Testis (tissue), 3 donors: ENCODE results near the gene DLGAP3. TPM values are rescaled to one million over a fixed set of nuclear protein-coding genes. Genes with fewer than 3 reads are reported as not detected.

Source experiments
- DNase-seq: peaks from one replicate; pipeline ENCODE4 v3.0.0-alpha.2; 2019
- H3K27ac ChIP-seq, 2 donors: fragments of 200-600 bp; sonication (generic); one replicate each; pipeline ENCODE4 v1.5.1; 2019
- H3K27me3 ChIP-seq: fragments of 200-600 bp; sonication (generic); one replicate; pipeline ENCODE4 v1.5.1; 2019
- H3K36me3 ChIP-seq: fragments of 200-600 bp; sonication (generic); one replicate; pipeline ENCODE4 v1.5.1; 2017; ENCODE audit warnings: low read depth; ENCODE audit errors: missing control alignments
- H3K4me1 ChIP-seq: fragments of 200-600 bp; sonication (generic); one replicate; pipeline ENCODE4 v1.5.1; 2019
- H3K4me3 ChIP-seq, 2 donors: fragments of 200-600 bp; sonication (generic); one replicate each; pipeline ENCODE4 v1.5.1; 2017 to 2019
- H3K9me3 ChIP-seq: fragments of 200-600 bp; sonication (generic); one replicate; pipeline ENCODE4 v1.5.1; 2017
- POLR2A ChIP-seq: fragments of 450-650 bp; IDR thresholded peaks from one replicate; pipeline ENCODE4 v1.6.1; 2017; ENCODE audit warnings: antibody characterized with exemption, mild to moderate bottlenecking, moderate library complexity
- WGBS, 2 donors: methylation state at CpG; one replicate each; pipeline ENCODE4 v1.1.5; 2018; 5-methylcytosine and 5-hydroxymethylcytosine counted together
- intact Hi-C: fragments of 100-400 bp; cut with DNase I; formaldehyde crosslinking; loops from one replicate; pipeline ENCODE4 v1.15.1; 2023; ENCODE audit warnings: low total_unique reads
- polyA plus RNA-seq: library from polyadenylated mRNA; stranded (reverse); fragments of 350-450 nt; fragmentation: Illumina TruSeq; extraction: RNeasy Lipid Tissue Mini Kit (QIAGEN cat#74804); gene quantifications from one replicate; pipeline ENCODE4 v1.2.3, GENCODE V29; 2014; ENCODE audit warnings: low read depth, low replicate concordance; ENCODE audit not compliant: insufficient read depth
- total RNA-seq, 2 donors: library from RNA; depleted of rRNA; stranded (reverse); fragments of >200 nt; gene quantifications; one replicate each; pipeline ENCODE4 v1.2.3, GENCODE V29; 2016
- TF ChIP-seq, protein P1 (sequence below), 3 experiments: fragments of 450-650 bp in 2 of 3; fragments of 200-600 bp in 1 of 3; sonication (generic) in 1 of 3; IDR thresholded peaks; one replicate each; pipeline ENCODE4 v1.5.1; 2016 to 2019; ENCODE audit warnings: antibody characterized with exemption in 3 of 3, mild to moderate bottlenecking in 2 of 3, moderate library complexity in 1 of 3

The DLGAP3 gene
- total and polyA plus RNA-seq, 3 donors from 2014 or later, result 10.6 to 22.5 (median 19.8) TPM

DNA sequence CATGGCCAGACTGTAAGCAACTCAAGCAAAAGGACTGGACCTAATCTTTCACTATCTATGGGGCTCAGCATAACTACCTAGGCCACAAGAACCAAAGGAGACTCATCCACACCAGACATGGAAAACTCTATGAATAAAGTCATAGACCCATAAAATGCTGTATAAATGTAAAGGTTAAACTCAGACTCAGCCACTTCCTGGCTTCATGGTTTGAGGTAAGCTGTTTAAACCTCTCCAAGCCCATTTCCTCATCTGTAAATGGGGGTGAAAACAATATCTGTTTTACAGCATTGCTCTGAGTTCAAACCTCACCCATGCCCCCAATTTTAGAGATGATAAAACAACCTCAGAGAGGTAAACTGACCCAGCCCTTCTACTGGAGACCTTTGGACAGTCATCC is 65.9 kb downstream of the DLGAP3 start:
- Histone ChIP-seq H3K36me3 (no peaks in the 10 kb centered on the region), H3K9me3 (no peaks in the 10 kb centered on the region), H3K27me3 (no peaks in the 10 kb centered on the region), H3K4me1 (peaks cover 13% of the 10 kb centered on the region), H3K27ac (no peak overlapping the region), H3K4me3 (no peak overlapping the region)
- intact Hi-C loops, result no loop called here
- DNase-seq, result no peak
- TF ChIP-seq, protein P1, sequence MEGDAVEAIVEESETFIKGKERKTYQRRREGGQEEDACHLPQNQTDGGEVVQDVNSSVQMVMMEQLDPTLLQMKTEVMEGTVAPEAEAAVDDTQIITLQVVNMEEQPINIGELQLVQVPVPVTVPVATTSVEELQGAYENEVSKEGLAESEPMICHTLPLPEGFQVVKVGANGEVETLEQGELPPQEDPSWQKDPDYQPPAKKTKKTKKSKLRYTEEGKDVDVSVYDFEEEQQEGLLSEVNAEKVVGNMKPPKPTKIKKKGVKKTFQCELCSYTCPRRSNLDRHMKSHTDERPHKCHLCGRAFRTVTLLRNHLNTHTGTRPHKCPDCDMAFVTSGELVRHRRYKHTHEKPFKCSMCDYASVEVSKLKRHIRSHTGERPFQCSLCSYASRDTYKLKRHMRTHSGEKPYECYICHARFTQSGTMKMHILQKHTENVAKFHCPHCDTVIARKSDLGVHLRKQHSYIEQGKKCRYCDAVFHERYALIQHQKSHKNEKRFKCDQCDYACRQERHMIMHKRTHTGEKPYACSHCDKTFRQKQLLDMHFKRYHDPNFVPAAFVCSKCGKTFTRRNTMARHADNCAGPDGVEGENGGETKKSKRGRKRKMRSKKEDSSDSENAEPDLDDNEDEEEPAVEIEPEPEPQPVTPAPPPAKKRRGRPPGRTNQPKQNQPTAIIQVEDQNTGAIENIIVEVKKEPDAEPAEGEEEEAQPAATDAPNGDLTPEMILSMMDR (IDR thresholded peaks at IDR 0.05), result no peak
- TF ChIP-seq POLR2A, result no peak

DNA sequence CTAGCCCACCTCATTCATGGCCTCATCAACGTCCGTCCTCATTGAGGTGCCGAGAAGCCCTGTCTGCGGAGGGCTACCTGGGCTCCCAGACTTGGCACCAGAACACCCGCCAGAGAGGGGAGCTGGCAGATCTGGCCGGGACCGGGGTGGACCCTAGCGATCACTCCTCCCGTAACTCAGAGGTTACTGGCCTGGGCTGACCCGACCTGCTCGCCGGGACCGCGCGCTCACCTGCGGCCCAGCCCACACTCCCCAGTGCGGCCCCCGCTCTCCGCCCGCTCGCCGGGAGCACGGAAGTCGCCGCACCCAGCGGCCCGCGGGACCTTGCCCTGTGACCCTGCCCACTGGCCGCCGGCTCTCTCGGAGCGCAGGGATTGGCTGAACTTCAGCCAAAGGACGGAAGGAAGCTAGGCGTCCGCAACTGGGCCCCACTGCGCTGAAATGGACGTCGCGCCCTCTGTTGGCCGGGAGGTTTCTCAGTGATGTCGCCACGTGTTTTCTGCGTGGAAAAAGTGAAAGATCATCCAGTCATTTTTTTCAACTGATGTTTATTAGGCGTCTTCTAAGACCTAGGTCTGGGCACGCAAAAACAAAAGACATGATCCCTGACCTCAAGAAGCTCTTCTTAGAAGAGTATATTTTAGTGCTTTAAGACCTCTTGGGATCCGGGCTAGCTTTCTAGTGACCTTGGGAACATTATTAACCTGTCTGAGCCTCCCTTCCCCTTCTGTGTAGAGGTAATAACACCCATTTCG is 69.8 kb downstream of the DLGAP3 start, which contains the start of gene SMIM12:
Gene SMIM12, minus strand, starts transcription at position 304 of the 755 bp plus-strand sequence. CDS start 3,772 bp downstream, outside the sequence.
- Histone ChIP-seq H3K27ac (peak within 1 kb of the TSS; percentile 46 to 78), H3K27me3 (no peaks in the 10 kb centered on the region), H3K36me3 (no peaks in the 10 kb centered on the region), H3K4me1 (peaks cover 17% of the 10 kb centered on the region), H3K4me3 (peak within 1 kb of the TSS; percentile 81 to 90), H3K9me3 (no peaks in the 10 kb centered on the region)
- TF ChIP-seq, protein P1 (IDR thresholded peaks at IDR 0.05), result peak; percentile 87 to 98 (median 97)
- TF ChIP-seq POLR2A, result no peak
- peak; percentile 96 for DNase-seq
- intact Hi-C loops, result no loop called here
- 1% methylated on average over 10 to 27 of the region's 47 CpGs for WGBS, 2 donors

DNA sequence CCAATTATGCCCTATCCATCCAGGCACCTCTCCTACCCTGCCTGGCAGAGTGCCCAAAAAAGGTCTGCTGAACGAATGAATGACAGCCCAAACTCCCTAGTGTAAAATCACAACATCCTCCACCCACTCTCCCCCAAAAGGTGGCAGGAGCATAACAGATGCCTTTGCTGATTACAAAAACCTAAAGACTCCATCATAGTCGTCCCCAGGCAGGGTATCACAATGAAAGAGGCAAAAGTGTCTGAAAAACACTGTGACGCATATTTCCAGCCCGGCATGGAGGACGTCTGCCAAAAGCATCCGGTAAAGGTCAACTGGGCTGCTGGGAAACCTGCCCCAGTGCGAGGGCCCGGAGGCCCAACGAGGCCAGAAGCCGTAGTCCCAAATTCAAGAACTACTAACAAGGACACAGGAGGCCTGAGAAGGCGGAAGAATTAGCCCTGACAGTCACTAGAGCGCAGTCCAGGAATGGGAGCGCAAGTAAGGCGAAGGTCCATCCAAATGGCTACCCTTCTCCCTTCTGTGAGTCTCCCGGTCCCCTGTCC is 70.5 kb downstream of the DLGAP3 start:
- intact Hi-C loops, result no loop called here
- no peak for DNase-seq
- WGBS, 2 donors, result 0 to 1% methylated on average over 15 of the region's 15 CpGs

DNA sequence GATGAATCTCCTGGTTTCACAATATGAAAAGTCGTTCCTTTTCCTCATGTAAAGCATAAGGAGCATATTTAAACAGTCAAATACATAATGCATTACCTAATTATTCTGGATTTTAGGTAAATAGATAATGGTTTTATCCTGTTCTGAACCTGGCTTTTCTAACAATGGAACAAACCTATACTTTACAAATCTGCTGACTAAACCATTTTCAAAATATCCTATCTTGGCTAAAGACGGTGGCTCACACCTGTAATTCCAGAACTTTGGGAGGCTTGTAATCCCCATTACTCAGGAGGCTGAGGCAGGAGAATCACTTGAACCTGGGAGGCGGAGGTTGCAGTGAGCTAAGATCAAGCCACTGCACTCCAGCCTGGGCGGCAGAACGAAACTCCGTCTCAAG is 72.8 kb downstream of the DLGAP3 start:
- no peak for DNase-seq
- Histone ChIP-seq H3K27ac (no peak overlapping the region), H3K4me3 (no peak overlapping the region), H3K27me3 (no peaks in the 10 kb centered on the region), H3K36me3 (no peaks in the 10 kb centered on the region), H3K4me1 (peaks cover 18% of the 10 kb centered on the region), H3K9me3 (no peaks in the 10 kb centered on the region)
- TF ChIP-seq, protein P1 (IDR thresholded peaks at IDR 0.05), result no peak
- TF ChIP-seq POLR2A, result no peak
- intact Hi-C loops, result no loop called here
- 91 to 94% methylated on average over 6 of the region's 6 CpGs for WGBS, 2 donors

More for the DNA sequence above, 70.5 kb downstream of the DLGAP3 start:
- no peaks in the 10 kb centered on the region for H3K9me3 ChIP-seq
- H3K4me1 ChIP-seq, result peaks cover 17% of the 10 kb centered on the region
- peak overlapping the region; percentile 81 to 90 for H3K4me3 ChIP-seq
- TF ChIP-seq, protein P1 (IDR thresholded peaks at IDR 0.05), result no peak
- no peak for TF ChIP-seq POLR2A
- H3K36me3 ChIP-seq, result no peaks in the 10 kb centered on the region
- H3K27me3 ChIP-seq, result no peaks in the 10 kb centered on the region
- peak overlapping the region; percentile 46 to 78 for H3K27ac ChIP-seq
